ENCODE measurements around the gene CPLX1.

CPLX1 gene

DNA sequence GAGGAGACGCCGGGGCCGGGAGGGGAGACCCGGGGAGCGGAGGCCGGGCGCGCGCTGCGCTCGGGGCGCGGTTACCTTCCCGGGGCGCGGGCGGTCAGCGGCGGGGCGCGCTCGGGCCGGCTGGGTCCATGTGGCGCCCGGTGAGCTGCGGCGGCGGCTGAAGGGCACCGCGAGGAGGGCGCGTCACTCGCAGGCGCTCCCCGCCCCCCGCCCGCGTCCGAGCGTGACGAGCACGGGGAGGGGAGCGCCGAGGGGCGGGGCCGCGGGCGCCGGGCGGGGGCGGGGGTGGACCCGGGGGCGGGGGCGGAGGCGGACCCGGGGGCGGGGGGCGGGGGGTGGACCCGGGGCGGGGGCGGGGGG, at the start of gene CPLX1:
Gene CPLX1, minus strand, starts transcription at position 159 of the 360 bp plus-strand sequence. CDS start 1,607 bp downstream, outside the sequence.
- DNase-seq, result peak in 7 of 58 donors; percentile 25 to 45 (median 31)

DNA sequence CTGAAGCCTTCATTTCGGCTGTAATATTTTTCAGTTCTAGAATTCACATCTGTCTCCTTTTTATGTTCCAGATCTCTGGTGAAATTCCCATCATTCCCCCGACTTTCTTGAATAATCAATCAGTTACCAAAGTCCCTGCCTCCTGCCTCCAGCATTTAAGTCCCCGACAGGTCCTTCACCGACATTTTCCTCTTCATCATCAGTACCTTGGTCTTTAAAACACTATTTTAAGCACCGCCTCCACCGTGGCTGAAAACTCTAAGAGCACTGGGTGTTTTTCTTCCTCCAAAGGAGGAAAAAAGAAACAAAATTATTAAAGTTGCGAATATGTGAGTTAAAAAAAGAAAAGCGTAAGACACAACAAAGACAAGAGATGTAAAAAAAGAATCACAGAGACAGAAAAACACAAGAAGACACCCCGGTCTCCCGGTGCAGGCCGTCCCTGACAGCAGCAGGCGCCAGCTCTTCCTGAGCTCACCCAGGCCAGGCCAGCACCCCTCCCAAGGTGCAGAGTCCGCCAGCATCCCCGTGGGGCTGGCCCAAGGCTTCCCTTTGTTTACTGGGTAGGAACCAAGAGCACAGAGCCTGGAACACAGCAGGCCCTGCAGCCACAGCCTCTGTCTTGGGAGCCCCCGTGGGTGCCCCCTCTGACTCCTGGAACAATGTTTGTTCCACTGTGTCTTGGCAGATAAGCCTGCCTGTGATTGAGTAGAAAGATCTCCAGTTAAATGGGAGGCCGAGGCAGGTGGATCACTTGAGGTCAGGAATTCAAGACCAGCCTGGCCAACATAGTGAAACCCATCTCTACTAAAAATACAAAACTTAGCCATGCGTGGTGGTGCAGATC, 49.3 kb upstream of the CPLX1 start:
- no peak for DNase-seq

DNA sequence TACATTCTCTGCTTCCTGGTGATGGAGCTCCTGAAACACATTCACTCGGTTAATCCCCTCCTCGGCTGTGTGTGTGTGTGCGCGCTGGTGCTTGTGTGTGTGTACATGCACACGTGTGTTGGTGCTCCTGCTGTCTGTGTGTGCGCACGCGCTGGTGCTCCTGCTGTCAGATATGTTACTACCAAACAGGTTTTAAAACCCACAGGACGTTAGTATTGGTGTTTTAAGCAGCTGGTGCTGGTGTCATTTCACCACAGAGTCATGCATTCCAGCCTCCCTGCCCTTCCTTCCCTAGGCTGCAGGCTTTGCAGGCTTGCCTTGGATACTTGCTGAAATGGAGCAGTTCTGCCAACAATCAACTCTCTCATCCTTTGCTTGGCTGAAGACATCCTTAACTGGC, 48.1 kb upstream of the CPLX1 start:
- no peak for DNase-seq

DNA sequence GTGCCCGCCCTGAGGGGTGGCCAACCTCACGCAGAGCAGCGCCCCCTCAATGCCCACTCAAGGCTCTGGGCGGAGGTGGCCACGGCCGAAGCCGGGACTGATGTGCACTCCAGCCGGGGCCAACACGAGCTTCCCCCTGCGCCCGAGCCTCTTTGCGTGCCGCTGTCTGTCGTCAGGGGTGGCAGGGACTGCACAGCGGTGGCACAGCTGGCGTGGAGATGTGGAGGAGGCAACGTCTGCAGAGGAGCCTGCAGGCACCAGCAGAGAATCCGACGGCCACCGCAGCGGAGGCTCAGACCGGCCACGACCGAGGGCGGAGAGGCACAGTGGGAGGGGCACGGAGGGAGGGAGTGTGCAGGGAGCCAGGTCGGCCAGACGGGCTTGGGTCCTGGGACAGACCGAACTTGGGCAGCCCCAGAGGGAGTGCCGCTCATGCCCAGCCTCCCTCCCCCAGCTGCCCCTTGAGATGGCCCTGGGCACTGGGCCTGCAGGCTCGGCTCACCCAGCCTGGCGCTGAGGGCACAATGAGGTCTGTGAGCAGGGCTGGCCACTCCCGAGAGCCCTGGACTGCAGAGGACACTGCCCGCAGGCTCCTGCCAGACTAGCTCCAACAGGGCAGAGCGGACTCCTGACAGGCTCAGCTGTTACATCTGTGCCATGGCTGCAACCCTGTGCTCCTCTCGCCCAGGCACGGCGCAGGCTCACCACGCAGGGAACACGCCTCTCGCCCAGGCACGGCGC, 46.5 kb upstream of the CPLX1 start:
- DNase-seq, result peak in 17 of 58 donors; percentile 6 to 50 (median 30)

DNA sequence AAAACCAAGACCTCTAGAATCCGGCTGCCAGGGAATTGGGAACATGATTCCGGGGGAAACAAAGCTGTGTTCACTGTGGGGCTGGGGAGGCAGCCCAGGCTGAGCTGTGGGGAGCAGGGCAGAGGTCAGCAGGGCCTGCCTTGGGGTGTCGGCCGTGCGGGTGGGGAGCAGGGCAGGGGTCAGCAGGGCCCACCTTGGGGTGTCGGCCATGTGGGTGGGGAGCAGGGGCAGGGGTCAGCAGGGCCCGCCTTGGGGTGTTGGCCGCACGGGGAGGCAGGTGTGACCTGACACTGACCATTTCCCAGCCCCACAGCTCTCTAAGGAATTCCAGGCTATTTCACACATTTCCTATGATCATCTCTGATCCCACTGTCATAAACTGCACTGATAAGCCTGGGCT, 45.6 kb upstream of the CPLX1 start:
- no peak for DNase-seq

DNA sequence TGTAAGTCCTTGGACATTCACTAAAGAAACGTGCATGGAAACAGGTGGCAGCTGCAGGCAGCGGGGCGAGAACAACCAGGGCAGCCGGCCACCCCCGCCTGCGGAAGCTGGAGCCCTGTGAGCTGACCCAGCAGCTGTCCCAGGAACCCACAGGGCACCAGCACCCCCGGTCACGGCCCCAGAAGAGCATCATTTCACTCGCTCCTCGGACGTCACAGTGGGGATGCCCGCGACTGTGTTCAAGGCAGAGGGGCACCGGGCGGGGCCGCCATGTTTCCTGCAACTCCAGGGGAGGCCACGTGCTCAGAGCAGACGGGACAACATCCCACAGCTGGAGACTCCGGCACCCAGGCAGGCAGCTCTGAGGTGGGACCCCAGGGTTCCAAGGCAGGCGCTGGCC, 45.0 kb upstream of the CPLX1 start:
- DNase-seq, result no peak

DNA sequence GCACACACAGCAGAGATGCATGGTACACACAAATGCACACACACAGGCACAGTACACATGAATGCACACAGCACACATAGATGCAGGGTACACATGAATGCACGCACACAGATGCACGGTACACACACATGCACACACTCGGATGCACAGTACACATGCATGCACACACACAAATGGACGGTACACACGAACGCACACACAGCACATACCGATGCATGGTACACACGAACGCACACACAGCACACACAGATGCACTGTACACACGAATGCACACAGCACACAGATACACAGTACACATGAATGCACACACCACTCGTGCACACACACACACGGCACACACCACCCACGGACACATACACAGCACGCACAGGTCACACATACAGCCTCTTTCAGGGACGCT, 43.8 kb upstream of the CPLX1 start:
- no peak for DNase-seq

DNA sequence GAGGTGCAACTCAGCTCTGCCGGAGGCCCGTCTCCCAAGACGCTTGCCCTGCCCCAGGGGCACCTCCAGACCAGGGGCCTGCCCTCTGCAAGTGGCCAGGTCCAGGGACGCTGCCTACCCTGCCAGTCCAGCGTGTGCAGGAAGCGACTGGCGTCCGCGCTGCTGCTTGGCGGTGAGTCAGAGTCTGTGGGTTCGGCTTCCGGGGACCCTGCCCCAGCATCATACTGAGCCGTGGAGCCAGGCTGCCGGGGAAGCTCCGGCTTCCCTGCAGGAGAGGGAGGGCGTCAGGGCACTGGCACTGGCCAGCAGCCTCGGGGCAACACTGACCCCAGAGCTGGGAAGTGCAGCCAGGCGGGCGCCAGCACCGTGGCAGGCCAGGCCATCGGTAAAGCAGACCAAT, 42.5 kb upstream of the CPLX1 start:
- DNase-seq, result no peak

DNA sequence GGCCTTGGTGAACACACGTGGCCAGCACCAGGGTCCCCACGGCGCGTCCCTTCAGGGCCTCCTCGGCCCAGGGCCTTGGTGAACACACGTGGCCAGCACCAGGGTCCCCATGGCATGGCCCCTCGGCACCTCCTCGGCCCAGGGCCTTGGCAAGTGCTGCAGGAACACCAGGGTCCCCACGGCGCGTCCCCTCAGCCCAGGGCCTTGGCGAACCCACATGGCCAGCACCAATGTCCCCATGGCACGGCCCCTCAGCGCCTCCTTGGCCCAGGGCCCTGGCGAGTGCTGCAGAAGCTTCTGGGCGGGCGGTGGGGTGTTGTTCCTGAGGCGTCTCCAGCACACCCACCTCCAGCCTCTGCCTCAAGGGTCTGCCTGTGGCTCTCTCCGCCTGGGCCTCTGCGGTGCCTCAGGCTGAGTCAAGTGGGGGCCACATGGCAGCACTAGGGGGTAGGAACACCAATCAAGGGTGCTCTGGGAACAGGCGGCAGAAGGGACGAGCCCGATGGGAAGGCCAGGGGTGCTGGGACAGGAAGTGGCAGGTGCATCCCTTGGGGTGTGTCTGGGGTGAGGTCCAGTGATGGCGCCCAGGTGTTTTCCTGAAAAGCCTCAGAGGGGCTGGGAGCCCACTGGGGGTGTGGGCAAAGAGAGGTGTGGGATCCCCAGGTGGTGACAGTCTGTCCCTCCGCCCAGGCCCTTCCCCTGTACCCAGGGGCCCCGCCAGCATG, 41.8 kb upstream of the CPLX1 start:
- DNase-seq, result no peak

DNA sequence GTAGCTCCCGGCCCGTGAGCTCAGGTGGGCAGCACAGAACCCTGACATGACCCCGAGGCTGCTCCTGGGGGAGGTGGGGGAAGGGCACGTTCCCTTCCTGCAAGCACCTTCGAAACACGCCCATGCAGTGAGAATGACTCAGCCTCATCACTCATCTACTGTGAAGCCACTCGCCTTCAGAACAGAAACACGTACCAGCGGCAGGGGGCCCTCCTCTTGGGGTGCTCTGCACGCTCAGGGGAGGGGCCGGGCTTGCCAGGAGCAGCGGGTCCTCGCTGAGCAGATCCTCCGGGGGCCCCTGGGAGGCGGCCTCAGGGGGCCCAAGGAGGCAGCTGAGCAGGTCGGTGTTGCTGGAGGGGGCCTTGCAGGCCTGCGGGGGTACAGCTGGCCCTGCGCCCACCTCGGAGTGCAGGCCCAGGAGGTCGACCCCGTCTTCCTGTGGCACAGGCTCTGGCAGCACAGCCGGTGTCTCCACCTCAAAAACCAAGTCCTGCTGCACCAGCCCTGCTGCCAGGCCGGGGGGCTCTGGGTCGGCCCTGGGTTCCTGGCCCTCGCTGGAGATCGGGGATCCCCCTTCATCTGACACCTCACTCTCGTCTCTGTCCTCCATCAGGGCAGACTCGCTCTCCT, 40.9 kb upstream of the CPLX1 start:
- peak in 10 of 58 donors; percentile 7 to 39 (median 18) for DNase-seq

DNA sequence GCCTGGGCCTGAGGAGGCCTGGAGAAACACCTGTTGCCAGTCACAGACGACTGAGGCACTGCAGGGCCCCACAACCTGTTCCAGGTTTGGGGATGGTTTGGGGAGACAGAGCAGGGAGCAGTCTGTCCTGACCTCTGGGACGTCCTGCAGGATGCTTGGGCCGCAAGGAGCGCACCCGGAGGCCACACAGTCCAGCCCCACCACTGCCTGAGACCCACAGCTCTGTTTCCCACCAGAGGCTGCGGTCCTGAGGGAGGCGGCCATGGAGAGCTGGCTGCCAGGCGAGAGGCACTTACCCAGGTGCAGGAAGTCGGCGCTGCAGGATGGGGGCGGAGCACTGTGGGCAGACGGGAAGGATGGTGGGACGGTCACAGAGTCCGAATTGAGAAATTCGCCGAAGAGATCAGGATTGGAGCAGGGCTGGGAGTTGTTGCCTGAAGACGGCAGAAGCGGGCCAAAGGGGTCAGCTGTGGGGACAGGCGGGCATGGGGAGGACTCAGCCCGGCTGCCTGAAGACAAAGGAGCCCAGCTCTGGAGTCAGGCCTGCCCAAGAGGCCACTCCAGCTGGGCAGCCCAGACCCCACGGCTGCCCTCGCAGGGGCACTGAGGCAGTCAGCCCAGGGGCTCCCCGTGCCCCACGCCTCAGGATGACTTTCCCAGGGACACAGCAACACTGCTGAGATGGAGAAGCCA, 40.3 kb upstream of the CPLX1 start:
- no peak for DNase-seq

DNA sequence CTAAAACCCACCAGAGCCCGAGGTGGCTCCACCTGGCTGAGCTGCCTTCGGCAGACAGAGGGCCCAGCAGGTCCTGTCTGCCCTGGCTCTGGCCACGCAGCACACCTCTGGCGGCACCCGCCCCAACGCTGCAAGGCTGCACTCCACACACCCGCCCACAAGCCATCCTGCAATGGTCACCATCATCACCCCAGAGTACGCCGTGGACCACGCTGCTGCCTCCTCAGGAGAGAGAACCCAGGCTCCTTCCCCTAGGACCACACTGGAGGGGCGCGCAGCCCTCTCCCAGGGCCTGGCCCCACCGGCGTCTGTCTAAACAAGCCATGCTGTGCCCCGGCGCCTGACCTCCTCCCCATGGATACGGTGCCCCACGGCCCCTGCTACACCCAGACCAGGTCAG, 39.6 kb upstream of the CPLX1 start:
- DNase-seq, result no peak

DNA sequence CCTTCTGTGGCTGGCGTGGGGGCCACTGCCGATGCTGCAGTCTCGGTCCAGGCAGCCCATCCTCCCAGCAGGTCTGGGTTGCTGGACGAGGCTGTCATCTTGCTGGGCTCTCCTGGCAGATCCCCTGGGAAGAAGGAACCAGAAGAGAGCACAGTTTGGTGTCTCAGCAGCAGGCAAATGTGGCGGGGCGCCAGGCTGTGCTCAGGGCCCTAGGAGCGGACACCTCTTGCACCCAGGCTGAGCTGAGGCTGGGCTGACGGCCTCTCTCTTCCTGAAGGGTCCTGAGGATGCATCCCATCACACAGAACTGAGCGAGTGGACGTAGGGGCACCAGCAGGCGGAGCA, 39.2 kb upstream of the CPLX1 start:
- DNase-seq, result no peak

DNA sequence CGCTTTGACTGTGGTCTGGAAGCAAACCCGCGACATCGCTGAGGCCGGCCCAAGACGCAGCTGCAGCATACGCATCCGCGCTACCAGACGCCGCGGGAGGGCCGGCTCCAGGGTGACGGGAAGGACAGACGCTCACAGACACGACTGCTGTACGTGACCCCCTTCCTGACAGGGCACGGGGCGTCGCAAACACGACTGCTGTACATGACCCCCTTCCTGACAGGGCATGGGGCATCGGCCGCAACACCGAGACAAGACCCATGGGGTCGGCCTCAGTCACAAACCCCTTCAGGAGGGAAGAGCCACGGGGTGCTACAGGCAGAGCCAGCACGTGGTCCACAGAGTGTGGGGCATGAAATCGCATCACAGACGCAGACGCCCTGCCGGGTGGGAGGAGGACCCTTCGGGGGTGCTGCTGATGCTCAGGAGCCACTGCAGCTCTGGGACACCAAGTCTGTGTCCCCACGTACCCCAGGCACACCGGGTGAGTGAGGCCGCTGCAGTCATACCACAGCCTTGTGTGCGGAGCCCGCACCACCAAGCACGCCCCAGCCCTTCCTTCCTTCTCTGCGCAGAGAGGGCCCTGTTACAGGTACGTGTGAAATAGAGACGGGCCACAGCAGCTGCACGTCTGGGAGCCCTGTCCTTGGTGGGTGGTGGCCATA, 38.7 kb upstream of the CPLX1 start:
- no peak for DNase-seq

DNA sequence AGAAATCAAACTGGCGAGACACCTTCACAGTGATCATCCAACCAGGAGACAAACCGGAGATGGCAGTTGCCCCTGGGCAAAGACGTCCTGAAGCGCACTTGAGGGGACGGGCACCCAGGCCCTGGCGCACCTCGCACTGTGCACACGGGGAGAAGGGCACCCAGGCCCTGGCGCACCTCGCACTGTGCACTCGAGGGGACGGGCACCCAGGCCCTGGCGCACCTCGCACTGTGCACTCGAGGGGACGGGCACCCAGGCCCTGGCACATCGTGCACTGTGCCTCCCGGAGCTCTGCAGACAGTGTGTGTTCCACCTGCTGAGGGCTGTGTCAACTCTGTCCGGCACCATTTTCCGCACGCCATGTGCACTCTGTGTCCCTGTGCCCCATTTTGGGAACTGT, 34.6 kb upstream of the CPLX1 start:
- DNase-seq, result no peak

DNA sequence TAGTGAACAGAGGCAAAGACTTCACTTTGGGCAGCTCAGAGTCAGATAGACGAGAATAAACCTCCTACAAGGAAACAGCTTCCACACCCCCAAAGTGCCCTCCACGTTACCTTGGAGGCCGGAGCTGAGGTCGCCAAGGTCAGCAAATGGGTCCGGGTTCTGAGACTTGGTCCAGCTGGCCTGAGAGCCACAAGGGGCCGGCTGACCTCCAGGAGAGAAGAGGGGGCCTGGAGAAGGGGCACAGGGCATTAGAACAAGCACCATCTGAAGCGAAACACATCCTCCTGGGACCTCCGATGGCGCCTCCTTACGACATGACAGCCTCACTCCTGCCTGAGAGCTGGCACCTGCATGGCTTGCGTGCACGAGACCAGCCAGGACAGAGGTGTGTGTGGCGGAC, 33.6 kb upstream of the CPLX1 start:
- DNase-seq, result no peak

DNA sequence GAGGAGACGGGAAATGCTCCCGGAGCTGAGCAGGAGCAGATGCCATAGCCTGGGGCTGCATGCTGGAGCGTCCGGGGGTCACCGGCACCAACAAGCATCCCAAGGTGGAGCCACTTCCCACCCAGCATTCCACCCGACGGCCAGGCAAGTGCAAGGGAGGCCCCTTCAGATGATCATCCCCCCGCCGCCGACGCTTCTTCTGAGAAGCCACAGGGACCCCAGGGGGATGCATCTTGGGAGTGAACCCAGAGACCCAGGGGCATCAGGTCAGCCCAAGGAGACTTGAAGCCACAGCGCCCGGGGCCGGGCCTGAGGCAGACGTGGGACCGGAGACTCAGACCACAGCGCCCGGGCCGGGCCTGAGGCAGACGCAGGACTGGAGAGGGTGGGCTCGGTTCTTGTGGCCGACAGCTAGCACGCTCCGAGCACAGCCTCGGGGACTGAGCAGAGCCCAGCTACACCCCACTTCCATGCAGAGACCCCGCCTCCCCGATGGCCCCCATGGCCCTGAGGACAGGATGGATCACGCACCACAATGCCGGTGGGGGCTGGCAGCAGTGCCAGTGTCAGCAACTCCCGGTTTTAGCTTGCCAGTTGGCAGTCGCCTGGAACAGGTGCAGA, 33.0 kb upstream of the CPLX1 start:
- DNase-seq, result no peak

DNA sequence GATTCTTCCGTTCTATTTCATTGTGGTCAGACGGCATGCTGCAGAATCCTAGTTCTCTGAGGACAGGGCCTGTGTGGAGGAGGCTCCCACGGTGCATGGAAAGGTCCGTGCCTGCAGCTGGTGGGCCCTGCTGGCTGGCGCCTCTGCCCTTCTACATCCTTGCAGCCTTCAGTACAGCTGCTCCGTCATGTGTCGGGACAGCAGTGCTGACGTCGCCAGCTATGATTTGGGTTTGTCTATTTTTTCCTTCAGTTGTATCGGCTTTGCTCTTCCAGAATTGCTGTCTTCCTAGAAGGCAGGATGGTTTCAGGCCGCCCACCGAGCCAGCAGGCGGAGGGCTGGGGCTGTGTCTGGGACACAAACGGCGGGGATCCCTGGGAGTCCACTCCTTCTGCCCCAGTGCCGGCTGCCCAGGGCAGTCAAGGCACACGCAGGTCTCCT, 32.1 kb upstream of the CPLX1 start:
- no peak for DNase-seq

DNA sequence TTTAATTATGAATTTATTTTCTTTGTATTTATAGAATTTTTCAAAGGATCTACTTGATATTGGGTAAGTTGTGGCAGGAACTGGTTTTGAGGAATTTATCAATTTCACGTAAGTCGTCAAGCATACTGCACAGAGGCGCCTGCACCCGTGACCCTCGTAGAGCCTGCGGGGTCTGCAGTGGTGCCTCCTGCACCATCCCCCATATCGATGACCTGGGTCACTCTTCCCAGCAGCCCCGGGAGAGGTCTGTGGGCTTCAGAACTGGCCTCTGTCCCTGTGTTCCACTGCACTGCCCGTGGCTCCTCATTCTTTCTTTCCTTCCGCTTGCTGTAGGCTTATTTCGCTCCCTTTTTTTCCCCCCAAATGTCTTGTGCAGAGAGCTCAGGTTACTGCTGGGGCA, 31.5 kb upstream of the CPLX1 start:
- no peak for DNase-seq

Measured in anterior cingulate cortex (tissue), 58 donors.